CD14-positive monocyte (primary cell): ENCODE data around the gene PLAC9. TPM values are rescaled to one million over a fixed set of nuclear protein-coding genes. Genes with fewer than 3 reads are reported as not detected.
A peak's percentile ranks its signal among the peaks of the same experiment; 100 is the strongest.

Experiments
- DNase-seq, 3 donors: peaks; one replicate each; pipeline ENCODE4 v3.0.0-alpha.2; 2011 to 2022
- H2AFZ ChIP-seq: 2 replicates; pipeline ENCODE4 v1.6.0; 2012; ENCODE audit warnings: mild to moderate bottlenecking, low read depth, low read length, inconsistent platforms; ENCODE audit not compliant: insufficient read depth, poor library complexity, severe bottlenecking
- H3K27ac ChIP-seq, 2 donors: 1 replicate in 1 of 2; 2 replicates in 1 of 2; pipeline ENCODE4 v1.5.1; 2012 to 2013; ENCODE audit warnings: low read length in 2 of 2, control low read depth in 1 of 2, inconsistent platforms in 1 of 2, low read depth in 1 of 2, mild to moderate bottlenecking in 1 of 2
- H3K27me3 ChIP-seq, 2 donors: one replicate each; pipeline versions ENCODE4 v1.6.0 to v1.6.1; 2011 to 2013; ENCODE audit warnings: low read length in 2 of 2; ENCODE audit not compliant: control insufficient read depth in 2 of 2, insufficient read depth in 2 of 2
- H3K36me3 ChIP-seq, 2 donors: replicated peaks in 1 of 2; 1 replicate in 1 of 2; 2 replicates in 1 of 2; pipeline versions ENCODE4 v1.5.1 to v1.6.1; 2012 to 2013; ENCODE audit warnings: low read length in 2 of 2, control low read depth in 1 of 2, inconsistent platforms in 1 of 2, mild to moderate bottlenecking in 1 of 2; ENCODE audit not compliant: insufficient read depth in 2 of 2, control insufficient read depth in 1 of 2
- H3K4me1 ChIP-seq, 2 donors: 1 replicate in 1 of 2; 2 replicates in 1 of 2; pipeline versions ENCODE4 v1.5.1 to v1.6.1; 2012 to 2013; ENCODE audit warnings: low read length in 2 of 2, control low read depth in 1 of 2, inconsistent platforms in 1 of 2, mild to moderate bottlenecking in 1 of 2, moderate library complexity in 1 of 2; ENCODE audit not compliant: insufficient read depth in 2 of 2, control insufficient read depth in 1 of 2
- H3K4me2 ChIP-seq: replicated peaks from 2 replicates; pipeline ENCODE3; 2012; ENCODE audit warnings: low read length, moderate library complexity, mild to moderate bottlenecking; ENCODE audit not compliant: poor library complexity, severe bottlenecking; ENCODE audit errors: extremely low read depth
- H3K4me3 ChIP-seq, 3 experiments: fragments of 200-600 bp in 1 of 3; sonication (generic) in 1 of 3; replicated peaks in 1 of 3; 1 replicate in 2 of 3; 2 replicates in 1 of 3; pipeline ENCODE4 v1.5.1; 2011 to 2013; ENCODE audit warnings: low read length in 3 of 3, mild to moderate bottlenecking in 3 of 3, control low read depth in 2 of 3, low read depth in 2 of 3, inconsistent platforms in 1 of 3, moderate library complexity in 1 of 3
- H3K79me2 ChIP-seq: 2 replicates; pipeline ENCODE4 v1.6.0; 2012; ENCODE audit warnings: mild to moderate bottlenecking, control low read depth, inconsistent platforms, low read length, moderate library complexity; ENCODE audit not compliant: insufficient read depth
- H3K9ac ChIP-seq: 2 replicates; pipeline ENCODE4 v1.6.0; 2017; ENCODE audit warnings: low read length, mild to moderate bottlenecking; ENCODE audit not compliant: insufficient read depth, poor library complexity, severe bottlenecking
- H3K9me3 ChIP-seq, 2 donors: replicated peaks in 1 of 2; 1 replicate in 1 of 2; 2 replicates in 1 of 2; pipeline versions ENCODE4 v1.5.1 to v1.6.1; 2012 to 2013; ENCODE audit warnings: low read length in 2 of 2, control low read depth in 1 of 2; ENCODE audit not compliant: control insufficient read depth in 1 of 2, insufficient read depth in 1 of 2
- H4K20me1 ChIP-seq: 2 replicates; pipeline ENCODE4 v1.6.0; 2012; ENCODE audit warnings: mild to moderate bottlenecking, low read length, control low read depth, moderate library complexity; ENCODE audit not compliant: insufficient read depth
- H3K27ac Mint-ChIP-seq, 7 donors: one replicate each; pipeline ENCODE4 v1.8.0; 2020; ENCODE audit warnings: mild to moderate bottlenecking in 7 of 7, mixed read lengths in 7 of 7, moderate library complexity in 6 of 7, inconsistent platforms in 2 of 7
- H3K27me3 Mint-ChIP-seq, 3 donors: one replicate each; pipeline ENCODE4 v1.8.0; 2021 to 2022; ENCODE audit warnings: low read depth in 3 of 3, mild to moderate bottlenecking in 3 of 3, mixed read lengths in 3 of 3, moderate library complexity in 3 of 3, inconsistent platforms in 1 of 3
- H3K36me3 Mint-ChIP-seq, 2 donors: one replicate each; pipeline ENCODE4 v1.8.0; 2020; ENCODE audit warnings: mixed read lengths in 2 of 2, inconsistent platforms in 1 of 2, mild to moderate bottlenecking in 1 of 2
- H3K4me1 Mint-ChIP-seq: one replicate; pipeline ENCODE4 v1.8.0; 2020; ENCODE audit warnings: mild to moderate bottlenecking, mixed read lengths
- H3K4me3 Mint-ChIP-seq, 2 donors: one replicate each; pipeline ENCODE4 v1.8.0; 2020; ENCODE audit warnings: mild to moderate bottlenecking in 2 of 2, mixed read lengths in 2 of 2, moderate library complexity in 1 of 2
- H3K9me3 Mint-ChIP-seq, 7 donors: one replicate each; pipeline ENCODE4 v1.8.0; 2020 to 2022; ENCODE audit warnings: mixed read lengths in 7 of 7, mild to moderate bottlenecking in 6 of 7, moderate library complexity in 6 of 7, inconsistent platforms in 2 of 7
- CTCF ChIP-seq: fragments of 200-600 bp; IDR thresholded peaks from one replicate; pipeline ENCODE4 v1.8.0; 2022; ENCODE audit warnings: antibody characterized with exemption, mild to moderate bottlenecking
- WGBS: methylation state at CpG from one replicate; pipeline ENCODE4 v1.1.5; 2013; ENCODE audit warnings: missing lambda C conversion rate; ENCODE audit not compliant: insufficient coverage; 5-methylcytosine and 5-hydroxymethylcytosine counted together
- intact Hi-C, 2 donors: fragments of 100-400 bp; cut with micrococcal nuclease; formaldehyde crosslinking; loops; one replicate each; pipeline versions ENCODE4 v1.15.0 to v1.15.1; 2023
- polyA plus RNA-seq, 3 donors: library from polyadenylated mRNA; depleted of rRNA in 1 of 3; unstranded in 2 of 3; stranded (reverse) in 1 of 3; fragments of 300-500 nt in 2 of 3; fragments of >200 nt in 1 of 3; fragmentation: Illumina TruSeq in 2 of 3; gene quantifications; 1 replicate in 2 of 3; 2 replicates in 1 of 3; pipeline ENCODE4 v1.2.3, GENCODE V29; 2012 to 2021

The PLAC9 gene
- polyA plus RNA-seq, 3 donors: not detected

GRCh38 chr10:80110986-80111385, 21.5 kb upstream of the PLAC9 start:
- Mint-ChIP-seq H3K9me3 (peaks cover 22 to 36% (median 29%) of the 10 kb centered on the region in 7 donors), H3K36me3 (no peaks in the 10 kb centered on the region), H3K4me1 (no peaks in the 10 kb centered on the region), H3K27me3 (no peaks in the 10 kb centered on the region), H3K4me3 (no peak overlapping the region), H3K27ac (peak overlapping the region in 1 of 7 donors; percentile 52)
- H3K27ac ChIP-seq: no peak overlapping the region
- TF ChIP-seq CTCF: no peak
- intact Hi-C loops: no loop called here
- no peak overlapping the region for H3K4me2 ChIP-seq
- H4K20me1 ChIP-seq: no peaks in the 10 kb centered on the region
- no peaks in the 10 kb centered on the region for H3K36me3 ChIP-seq
- H3K9ac ChIP-seq: no peak overlapping the region
- H3K4me3 ChIP-seq: no peak overlapping the region
- H3K79me2 ChIP-seq: no peaks in the 10 kb centered on the region
- no peaks in the 10 kb centered on the region for H3K4me1 ChIP-seq
- DNase-seq: no peak
- no peaks in the 10 kb centered on the region for H3K27me3 ChIP-seq
- WGBS: 92% methylated on average over 1 of the region's 1 CpG
- H3K9me3 ChIP-seq: peaks cover 27% of the 10 kb centered on the region in 2 donors
- no peak overlapping the region for H2AFZ ChIP-seq

GRCh38 chr10:80118669-80119068, 13.9 kb upstream of the PLAC9 start:
- Mint-ChIP-seq H3K27ac (no peak overlapping the region), H3K9me3 (peaks cover 0 to 8% (median 7%) of the 10 kb centered on the region in 7 donors), H3K4me3 (no peak overlapping the region), H3K36me3 (no peaks in the 10 kb centered on the region), H3K27me3 (peaks cover 3 to 9% (median 8%) of the 10 kb centered on the region in 3 donors), H3K4me1 (no peaks in the 10 kb centered on the region)
- intact Hi-C loops: no loop called here
- Histone ChIP-seq H3K36me3 (no peaks in the 10 kb centered on the region), H2AFZ (no peak overlapping the region), H3K4me2 (no peak overlapping the region), H3K4me3 (no peak overlapping the region), H3K9me3 (no peaks in the 10 kb centered on the region), H3K27me3 (no peaks in the 10 kb centered on the region), H3K27ac (no peak overlapping the region), H3K4me1 (no peaks in the 10 kb centered on the region), H3K79me2 (no peaks in the 10 kb centered on the region), H3K9ac (no peak overlapping the region), H4K20me1 (no peaks in the 10 kb centered on the region)
- no peak for DNase-seq
- TF ChIP-seq CTCF: no peak
- no CpG with 5 or more reads among the region's 4 CpGs for WGBS
